Measurements from ENCODE around the gene TM9SF2.
A peak's percentile ranks its signal among the peaks of the same experiment; 100 is the strongest.
"Not testable (repeated sequence)": the region's sequence is repeated elsewhere in the genome, so short reads cannot be mapped to it uniquely, and the experiment has no call there.

Gene TM9SF2

GRCh38 chr13:99542788-99543406 lies 41.6 kb downstream of the TM9SF2 start:
- DNase-seq = no peak

- DNase-seq = no peak
Measured at GRCh38 chr13:99545361-99545760, 44.1 kb downstream of the TM9SF2 start.

GRCh38 chr13:99545979-99546378 lies 44.7 kb downstream of the TM9SF2 start:
- no peak for DNase-seq

- no peak for DNase-seq
Measured at GRCh38 chr13:99546878-99547277, 45.6 kb downstream of the TM9SF2 start.

GRCh38 chr13:99548448-99548847 lies 47.2 kb downstream of the TM9SF2 start:
- DNase-seq = no peak

GRCh38 chr13:99553033-99553432 lies 51.8 kb downstream of the TM9SF2 start:
- DNase-seq = no peak

GRCh38 chr13:99555149-99555548 lies 53.9 kb downstream of the TM9SF2 start:
- DNase-seq = no peak

GRCh38 chr13:99556867-99557443 lies 55.7 kb downstream of the TM9SF2 start:
- DNase-seq = no peak

GRCh38 chr13:99558570-99559180 lies 57.4 kb downstream of the TM9SF2 start:
- peak; percentile 38 for DNase-seq

- DNase-seq = no peak
Measured at GRCh38 chr13:99559560-99559959, 58.3 kb downstream of the TM9SF2 start.

- no peak for DNase-seq
Measured at GRCh38 chr13:99563404-99563803, 62.1 kb downstream of the TM9SF2 start.

GRCh38 chr13:99564386-99564785 lies 63.1 kb downstream of the TM9SF2 start:
- DNase-seq = no peak

- no peak for DNase-seq
Measured at GRCh38 chr13:99565478-99566124, 64.3 kb downstream of the TM9SF2 start.

- DNase-seq = no peak
Measured at GRCh38 chr13:99566125-99567083, 65.1 kb downstream of the TM9SF2 start.

- DNase-seq = not testable (repeated sequence)
Measured at GRCh38 chr13:99568901-99569300, 67.6 kb downstream of the TM9SF2 start.

GRCh38 chr13:99572131-99572530 lies 70.9 kb downstream of the TM9SF2 start:
- DNase-seq = no peak

- no peak for DNase-seq
Measured at GRCh38 chr13:99572921-99573320, 71.6 kb downstream of the TM9SF2 start.

- no peak for DNase-seq
Measured at GRCh38 chr13:99575376-99576120, 74.3 kb downstream of the TM9SF2 start.

- DNase-seq = peak; percentile 36
Measured at GRCh38 chr13:99577934-99578917, 77.0 kb downstream of the TM9SF2 start.

- DNase-seq = no peak
Measured at GRCh38 chr13:99580500-99581268, 79.4 kb downstream of the TM9SF2 start.
